H9 (cell line): ENCODE data around the gene GTF2F2. TPM values are rescaled to one million over a fixed set of nuclear protein-coding genes. Genes with fewer than 3 reads are reported as not detected.

Experiments used
- DNase-seq: peaks from one replicate; pipeline ENCODE4 v3.0.0-alpha.2; 2017
- H2AFZ ChIP-seq: one replicate; pipeline ENCODE4 v1.6.1; 2013; ENCODE audit warnings: mild to moderate bottlenecking, low read length, control low read depth, moderate library complexity
- H2AK5ac ChIP-seq: 2 replicates; pipeline ENCODE4 v1.6.1; 2013; ENCODE audit warnings: low read length, control low read depth, mixed read lengths; ENCODE audit not compliant: insufficient read length
- H2BK120ac ChIP-seq: one replicate; pipeline ENCODE4 v1.6.1; 2013; ENCODE audit warnings: low read depth, mild to moderate bottlenecking, low read length, control low read depth, inconsistent platforms; ENCODE audit not compliant: poor library complexity, severe bottlenecking
- H2BK12ac ChIP-seq: 2 replicates; pipeline ENCODE4 v1.6.1; 2013; ENCODE audit warnings: low read length, control low read depth, mixed read lengths, low read depth; ENCODE audit not compliant: insufficient read length
- H2BK15ac ChIP-seq: 2 replicates; pipeline ENCODE4 v1.6.1; 2013; ENCODE audit warnings: low read depth, low read length, control low read depth
- H2BK20ac ChIP-seq: one replicate; pipeline ENCODE4 v1.6.1; 2013; ENCODE audit warnings: low read depth, mild to moderate bottlenecking, low read length, control low read depth, inconsistent platforms; ENCODE audit not compliant: poor library complexity, severe bottlenecking
- H2BK5ac ChIP-seq: 2 replicates; pipeline ENCODE4 v1.6.1; 2013; ENCODE audit warnings: low read length, control low read depth, mixed read lengths; ENCODE audit not compliant: insufficient read length
- H3K14ac ChIP-seq: 2 replicates; pipeline ENCODE4 v1.6.1; 2013; ENCODE audit warnings: low read length, control low read depth; ENCODE audit not compliant: insufficient read depth
- H3K18ac ChIP-seq: 2 replicates; pipeline ENCODE4 v1.6.1; 2013; ENCODE audit warnings: low read depth, mild to moderate bottlenecking, mixed read lengths, low read length, control low read depth; ENCODE audit not compliant: insufficient read length
- H3K23ac ChIP-seq: 2 replicates; pipeline ENCODE4 v1.6.1; 2013; ENCODE audit warnings: low read length, control low read depth, mixed read lengths, low read depth; ENCODE audit not compliant: insufficient read length
- H3K23me2 ChIP-seq: 2 replicates; pipeline ENCODE4 v1.6.1; 2013; ENCODE audit warnings: low read depth, mild to moderate bottlenecking, mixed read lengths, low read length, control low read depth; ENCODE audit not compliant: insufficient read length, poor library complexity, severe bottlenecking
- H3K27ac ChIP-seq: 2 replicates; pipeline ENCODE4 v1.5.1; 2013; ENCODE audit warnings: low read length, control low read depth, mixed read lengths, low read depth; ENCODE audit not compliant: insufficient read length
- H3K27me3 ChIP-seq: 2 replicates; pipeline ENCODE4 v1.6.1; 2013; ENCODE audit warnings: low read length, control low read depth, inconsistent platforms; ENCODE audit not compliant: insufficient read depth
- H3K4ac ChIP-seq: 2 replicates; pipeline ENCODE4 v1.6.1; 2013; ENCODE audit warnings: low read depth, mild to moderate bottlenecking, control low read depth, inconsistent platforms, low read length, moderate library complexity
- H3K4me1 ChIP-seq: 2 replicates; pipeline ENCODE4 v1.6.1; 2013; ENCODE audit warnings: low read length, control low read depth, inconsistent platforms; ENCODE audit not compliant: insufficient read depth
- H3K4me2 ChIP-seq: 2 replicates; pipeline ENCODE4 v1.6.1; 2013; ENCODE audit warnings: low read length, control low read depth, mixed read lengths; ENCODE audit not compliant: insufficient read length, insufficient read depth
- H3K56ac ChIP-seq: 2 replicates; pipeline ENCODE4 v1.6.1; 2013; ENCODE audit warnings: low read depth, mild to moderate bottlenecking, mixed read lengths, low read length, control low read depth; ENCODE audit not compliant: insufficient read length
- H3K79me1 ChIP-seq: 2 replicates; pipeline ENCODE4 v1.6.1; 2013; ENCODE audit warnings: low read depth, mild to moderate bottlenecking, moderate library complexity, low read length, control low read depth, inconsistent platforms; ENCODE audit not compliant: insufficient read depth, poor library complexity, severe bottlenecking
- H3K79me2 ChIP-seq: 2 replicates; pipeline ENCODE4 v1.6.1; 2013; ENCODE audit warnings: low read length, control low read depth, inconsistent platforms; ENCODE audit not compliant: insufficient read depth
- H3K9ac ChIP-seq: 2 replicates; pipeline ENCODE4 v1.6.1; 2013; ENCODE audit warnings: low read length, control low read depth, mixed read lengths; ENCODE audit not compliant: insufficient read length; ENCODE audit errors: extremely low read depth
- H3K9me3 ChIP-seq: one replicate; pipeline ENCODE4 v1.6.1; 2013; ENCODE audit warnings: low read depth, low read length, inconsistent platforms; ENCODE audit not compliant: control insufficient read depth
- H3T11ph ChIP-seq: one replicate; pipeline ENCODE4 v1.6.1; 2013; ENCODE audit warnings: mild to moderate bottlenecking, low read length, control low read depth, inconsistent platforms
- H4K20me1 ChIP-seq: one replicate; pipeline ENCODE4 v1.6.1; 2013; ENCODE audit not compliant: control insufficient read depth, insufficient read length, insufficient read depth
- H4K5ac ChIP-seq: 2 replicates; pipeline ENCODE4 v1.6.1; 2013; ENCODE audit warnings: low read depth, mild to moderate bottlenecking, mixed read lengths, low read length, control low read depth; ENCODE audit not compliant: insufficient read length
- H4K8ac ChIP-seq: replicated peaks from 2 replicates; pipeline ENCODE4 v1.6.1; 2013; ENCODE audit warnings: low read length, control low read depth, mixed read lengths, low read depth; ENCODE audit not compliant: insufficient read length
- H4K91ac ChIP-seq: 2 replicates; pipeline ENCODE4 v1.6.1; 2013; ENCODE audit warnings: low read depth, mild to moderate bottlenecking, moderate library complexity, mixed read lengths, low read length, control low read depth; ENCODE audit not compliant: insufficient read length
- H3K27ac Mint-ChIP-seq, 3 experiments: 2 replicates in 2 of 3; 3 replicates in 1 of 3; pipeline ENCODE4 v1.8.0; 2020 to 2021; ENCODE audit warnings: mixed read lengths in 3 of 3, mild to moderate bottlenecking in 1 of 3, moderate library complexity in 1 of 3
- H3K27me3 Mint-ChIP-seq: 2 replicates; pipeline ENCODE4 v1.8.0; 2021; ENCODE audit warnings: low read depth, mild to moderate bottlenecking, moderate library complexity, mixed read lengths
- H3K36me3 Mint-ChIP-seq, 3 experiments: 2 replicates in 2 of 3; 3 replicates in 1 of 3; pipeline ENCODE4 v1.8.0; 2020 to 2021; ENCODE audit warnings: low read depth in 3 of 3, mixed read lengths in 3 of 3; ENCODE audit not compliant: insufficient read depth in 1 of 3
- H3K4me1 Mint-ChIP-seq, 2 experiments: 2 replicates each; pipeline ENCODE4 v1.8.0; 2020; ENCODE audit warnings: mixed read lengths in 2 of 2
- H3K4me3 Mint-ChIP-seq, 2 experiments: 2 replicates in 1 of 2; 3 replicates in 1 of 2; pipeline ENCODE4 v1.8.0; 2020 to 2021; ENCODE audit warnings: mild to moderate bottlenecking in 2 of 2, mixed read lengths in 2 of 2, moderate library complexity in 1 of 2
- H3K9me3 Mint-ChIP-seq, 2 experiments: 2 replicates in 1 of 2; 3 replicates in 1 of 2; pipeline ENCODE4 v1.8.0; 2020; ENCODE audit warnings: mild to moderate bottlenecking in 2 of 2, mixed read lengths in 2 of 2, moderate library complexity in 1 of 2
- WGBS: extraction: QIAGEN DNeasy Blood & Tissue Kit; methylation state at CpG from one replicate; pipeline ENCODE4 v1.1.7; 2013; ENCODE audit warnings: missing lambda C conversion rate, low lambda C conversion rate, mixed read lengths; ENCODE audit not compliant: insufficient read length; ENCODE audit errors: extremely low coverage; 5-methylcytosine and 5-hydroxymethylcytosine counted together
- total RNA-seq: library from RNA; stranded (reverse); gene quantifications from 2 replicates; pipeline ENCODE4 v1.2.1, GENCODE V29; 2021
- TF ChIP-seq, protein P1 (sequence below): fragments of 200-600 bp; sonication (generic); conservative IDR thresholded peaks from 3 replicates; pipeline ENCODE4 v1.8.0; 2021; ENCODE audit warnings: antibody characterized with exemption, mild to moderate bottlenecking

GTF2F2 gene
- total RNA-seq, 1 experiment from 2014 or later, result 29.6 TPM

DNA sequence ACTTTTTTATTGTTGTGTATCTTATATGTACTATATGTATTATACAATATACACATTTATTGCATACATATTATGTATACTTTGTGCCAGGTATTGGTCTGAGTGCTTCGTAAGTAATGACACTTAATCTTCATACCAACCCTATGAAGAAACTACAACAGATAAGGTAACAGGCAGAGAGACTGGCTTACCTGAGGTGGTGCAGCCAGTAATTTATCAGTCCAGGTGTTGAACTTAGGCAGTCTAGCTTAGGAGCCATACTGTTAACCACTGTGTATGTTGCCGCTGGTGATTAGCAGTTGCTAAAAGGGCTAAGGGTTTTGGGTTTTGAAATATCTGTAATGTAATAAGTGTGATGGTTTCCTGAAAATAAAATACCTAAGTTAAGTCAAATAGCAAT lies 134.1 kb downstream of the GTF2F2 start:
- Histone ChIP-seq H2BK20ac (no peak overlapping the region), H3K4me2 (no peak overlapping the region), H3K14ac (no peak overlapping the region), H4K8ac (no peak overlapping the region), H3K27ac (no peak overlapping the region), H3K9me3 (no peaks in the 10 kb centered on the region), H3K9ac (no peak overlapping the region), H4K20me1 (no peaks in the 10 kb centered on the region), H3K4ac (no peak overlapping the region), H3K79me1 (peaks cover 2% of the 10 kb centered on the region), H3K23ac (no peak overlapping the region), H3T11ph (no peak overlapping the region), H3K27me3 (no peaks in the 10 kb centered on the region), H3K4me1 (no peaks in the 10 kb centered on the region), H2AK5ac (no peak overlapping the region), H2AFZ (no peak overlapping the region), H3K56ac (no peak overlapping the region), H2BK120ac (no peak overlapping the region), H4K91ac (no peak overlapping the region), H3K79me2 (no peaks in the 10 kb centered on the region), H4K5ac (no peak overlapping the region), H2BK15ac (no peak overlapping the region), H2BK12ac (no peak overlapping the region), H2BK5ac (no peak overlapping the region), H3K23me2 (no peaks in the 10 kb centered on the region), H3K18ac (no peak overlapping the region)
- no peak overlapping the region for H3K4me3 Mint-ChIP-seq
- DNase-seq, result no peak
- H3K27ac Mint-ChIP-seq, result no peak overlapping the region
- no CpG with 5 or more reads among the region's 2 CpGs for WGBS
- no peaks in the 10 kb centered on the region for H3K27me3 Mint-ChIP-seq
- H3K4me1 Mint-ChIP-seq, result peaks cover 2 to 9% of the 10 kb centered on the region in 2 experiments
- peaks cover 8 to 13% (median 12%) of the 10 kb centered on the region in 3 experiments; a peak in 5 of 7 replicates for H3K36me3 Mint-ChIP-seq
- TF ChIP-seq, protein P1, sequence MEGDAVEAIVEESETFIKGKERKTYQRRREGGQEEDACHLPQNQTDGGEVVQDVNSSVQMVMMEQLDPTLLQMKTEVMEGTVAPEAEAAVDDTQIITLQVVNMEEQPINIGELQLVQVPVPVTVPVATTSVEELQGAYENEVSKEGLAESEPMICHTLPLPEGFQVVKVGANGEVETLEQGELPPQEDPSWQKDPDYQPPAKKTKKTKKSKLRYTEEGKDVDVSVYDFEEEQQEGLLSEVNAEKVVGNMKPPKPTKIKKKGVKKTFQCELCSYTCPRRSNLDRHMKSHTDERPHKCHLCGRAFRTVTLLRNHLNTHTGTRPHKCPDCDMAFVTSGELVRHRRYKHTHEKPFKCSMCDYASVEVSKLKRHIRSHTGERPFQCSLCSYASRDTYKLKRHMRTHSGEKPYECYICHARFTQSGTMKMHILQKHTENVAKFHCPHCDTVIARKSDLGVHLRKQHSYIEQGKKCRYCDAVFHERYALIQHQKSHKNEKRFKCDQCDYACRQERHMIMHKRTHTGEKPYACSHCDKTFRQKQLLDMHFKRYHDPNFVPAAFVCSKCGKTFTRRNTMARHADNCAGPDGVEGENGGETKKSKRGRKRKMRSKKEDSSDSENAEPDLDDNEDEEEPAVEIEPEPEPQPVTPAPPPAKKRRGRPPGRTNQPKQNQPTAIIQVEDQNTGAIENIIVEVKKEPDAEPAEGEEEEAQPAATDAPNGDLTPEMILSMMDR, result no peak
- no peaks in the 10 kb centered on the region for H3K9me3 Mint-ChIP-seq
